ENCODE results near the gene WFDC2.

WFDC2 gene

DNA sequence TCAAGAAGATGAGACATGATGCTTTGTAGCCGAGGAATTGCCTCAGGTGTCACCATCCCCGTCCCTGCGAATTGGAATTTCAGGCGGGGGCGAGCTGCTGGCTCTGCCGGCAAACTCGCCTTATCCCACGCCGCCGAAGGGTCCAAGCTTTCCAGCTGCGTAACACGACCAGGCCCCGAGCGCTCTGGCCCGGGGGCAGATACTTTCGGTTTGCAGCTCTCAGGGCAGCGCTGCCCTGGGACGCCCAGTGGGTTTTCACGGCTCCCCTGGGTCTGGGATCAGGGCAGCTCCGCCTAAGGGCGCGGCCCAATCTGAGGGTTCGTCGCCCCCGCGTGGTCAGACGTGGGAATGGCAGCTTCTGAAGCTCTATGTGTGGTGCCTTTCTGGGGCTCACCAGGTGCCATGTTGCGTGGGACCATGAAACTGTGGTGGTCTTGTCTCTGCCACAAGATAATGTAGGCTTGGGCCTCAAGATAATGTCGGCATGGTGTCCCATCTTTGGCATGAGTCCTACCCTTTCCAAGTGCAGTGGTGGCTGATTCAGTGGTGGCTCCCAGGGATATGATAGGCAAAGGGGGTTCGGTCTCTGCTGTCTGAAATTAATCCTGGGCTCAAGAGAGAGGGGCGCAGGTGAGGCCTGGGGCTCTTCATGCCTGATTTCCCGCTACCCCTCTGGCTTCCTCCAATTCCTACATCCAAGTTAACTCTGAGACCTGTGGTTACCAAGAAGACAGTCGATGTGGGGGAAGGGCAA is 32.6 kb upstream of the WFDC2 start:
- Histone ChIP-seq H3K4me3 (ENCODE audit: low read length) (peak overlapping the region; percentile 42; the same call in 1 of the 2 replicates), H3K27me3 (ENCODE audit: control insufficient read depth, insufficient read depth, low read length) (no peaks in the 10 kb centered on the region), H3K27ac (ENCODE audit: low read length) (no peak overlapping the region), H3K36me3 (ENCODE audit: control insufficient read depth, insufficient read depth, low read length) (no peaks in the 10 kb centered on the region), H3K9me3 (ENCODE audit: control insufficient read depth, insufficient read depth, low read length) (no peaks in the 10 kb centered on the region), H3K4me1 (ENCODE audit: control insufficient read depth, insufficient read depth, low read length) (no peaks in the 10 kb centered on the region)
- no CpG with 5 or more reads among the region's 33 CpGs for WGBS (ENCODE audit: insufficient coverage, insufficient read length)
- DNase-seq (ENCODE audit: low read depth, low spot score) = peak; percentile 72

DNA sequence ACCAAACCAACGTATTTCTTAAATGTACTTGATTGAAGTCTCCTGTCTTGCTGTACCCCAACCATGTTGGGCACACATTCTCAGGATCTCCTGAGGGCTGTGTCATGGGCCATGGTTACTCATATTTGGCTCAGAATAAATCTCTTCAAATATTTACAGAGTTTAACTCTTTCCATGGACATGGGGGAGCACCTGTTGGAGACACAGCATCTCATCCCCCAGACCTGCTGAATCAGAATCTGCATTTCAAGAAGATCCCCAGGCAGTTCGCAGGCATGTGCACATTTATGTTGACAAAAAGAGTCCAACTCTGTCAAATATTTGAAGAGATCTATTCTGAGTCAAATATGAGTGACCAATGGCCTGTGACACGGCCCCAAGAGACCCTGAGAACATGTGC is 29.1 kb upstream of the WFDC2 start:
- Histone ChIP-seq H3K27ac (ENCODE audit: low read length) (no peak overlapping the region), H3K4me1 (ENCODE audit: control insufficient read depth, insufficient read depth, low read length) (no peaks in the 10 kb centered on the region), H3K9me3 (ENCODE audit: control insufficient read depth, insufficient read depth, low read length) (no peaks in the 10 kb centered on the region), H3K36me3 (ENCODE audit: control insufficient read depth, insufficient read depth, low read length) (no peaks in the 10 kb centered on the region), H3K4me3 (ENCODE audit: low read length) (no peak overlapping the region), H3K27me3 (ENCODE audit: control insufficient read depth, insufficient read depth, low read length) (no peaks in the 10 kb centered on the region)
- WGBS (ENCODE audit: insufficient coverage, insufficient read length) = no CpG with 5 or more reads among the region's 3 CpGs
- DNase-seq (ENCODE audit: low read depth, low spot score) = no peak

GRCh38 chr20:45440891-45441685 is 28.5 kb upstream of the WFDC2 start:
- Histone ChIP-seq H3K4me1 (ENCODE audit: control insufficient read depth, insufficient read depth, low read length) (no peaks in the 10 kb centered on the region), H3K27ac (ENCODE audit: low read length) (no peak overlapping the region), H3K27me3 (ENCODE audit: control insufficient read depth, insufficient read depth, low read length) (no peaks in the 10 kb centered on the region), H3K4me3 (ENCODE audit: low read length) (no peak overlapping the region), H3K9me3 (ENCODE audit: control insufficient read depth, insufficient read depth, low read length) (no peaks in the 10 kb centered on the region), H3K36me3 (ENCODE audit: control insufficient read depth, insufficient read depth, low read length) (no peaks in the 10 kb centered on the region)
- no peak for DNase-seq (ENCODE audit: low read depth, low spot score)
- no CpG with 5 or more reads among the region's 5 CpGs for WGBS (ENCODE audit: insufficient coverage, insufficient read length)

DNA sequence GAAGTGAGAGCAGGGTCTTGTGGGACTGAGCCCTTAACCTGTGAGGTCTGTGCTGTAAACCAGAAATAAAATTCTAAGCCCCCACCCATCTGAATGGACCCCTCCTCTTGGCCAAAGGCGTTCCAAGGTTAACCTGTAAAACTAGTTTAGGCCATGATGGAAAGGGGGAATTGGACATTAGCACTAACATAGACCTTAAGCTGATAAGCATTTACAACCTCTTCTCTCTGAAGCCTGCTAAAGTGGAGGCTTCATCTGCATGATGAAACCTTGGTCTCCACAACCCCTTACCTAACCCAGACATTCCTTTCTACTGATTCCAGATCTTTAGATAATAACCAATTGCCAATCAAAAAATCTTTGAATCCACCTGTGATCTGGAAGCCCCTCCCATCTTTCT is 27.8 kb upstream of the WFDC2 start:
- Histone ChIP-seq H3K9me3 (ENCODE audit: control insufficient read depth, insufficient read depth, low read length) (no peaks in the 10 kb centered on the region), H3K4me3 (ENCODE audit: low read length) (no peak overlapping the region), H3K27ac (ENCODE audit: low read length) (no peak overlapping the region), H3K36me3 (ENCODE audit: control insufficient read depth, insufficient read depth, low read length) (no peaks in the 10 kb centered on the region), H3K27me3 (ENCODE audit: control insufficient read depth, insufficient read depth, low read length) (no peaks in the 10 kb centered on the region), H3K4me1 (ENCODE audit: control insufficient read depth, insufficient read depth, low read length) (no peaks in the 10 kb centered on the region)
- no CpG with 5 or more reads among the region's 1 CpG for WGBS (ENCODE audit: insufficient coverage, insufficient read length)
- no peak for DNase-seq (ENCODE audit: low read depth, low spot score)

- no peak overlapping the region for H3K4me3 ChIP-seq (ENCODE audit: low read length)
Observed at GRCh38 chr20:45444050-45444449, 25.5 kb upstream of the WFDC2 start.

GRCh38 chr20:45445805-45446562 is 23.6 kb upstream of the WFDC2 start:
- no peak for DNase-seq (ENCODE audit: low read depth, low spot score)
- no CpG with 5 or more reads among the region's 7 CpGs for WGBS (ENCODE audit: insufficient coverage, insufficient read length)
- Histone ChIP-seq H3K4me1 (ENCODE audit: control insufficient read depth, insufficient read depth, low read length) (no peaks in the 10 kb centered on the region), H3K27me3 (ENCODE audit: control insufficient read depth, insufficient read depth, low read length) (no peaks in the 10 kb centered on the region), H3K27ac (ENCODE audit: low read length) (no peak overlapping the region), H3K36me3 (ENCODE audit: control insufficient read depth, insufficient read depth, low read length) (no peaks in the 10 kb centered on the region), H3K4me3 (ENCODE audit: low read length) (no peak overlapping the region), H3K9me3 (ENCODE audit: control insufficient read depth, insufficient read depth, low read length) (no peaks in the 10 kb centered on the region)

More at GRCh38 chr20:45444050-45444449, 25.5 kb upstream of the WFDC2 start:
- Histone ChIP-seq H3K9me3 (ENCODE audit: control insufficient read depth, insufficient read depth, low read length) (no peaks in the 10 kb centered on the region), H3K27me3 (ENCODE audit: control insufficient read depth, insufficient read depth, low read length) (no peaks in the 10 kb centered on the region), H3K4me1 (ENCODE audit: control insufficient read depth, insufficient read depth, low read length) (no peaks in the 10 kb centered on the region), H3K36me3 (ENCODE audit: control insufficient read depth, insufficient read depth, low read length) (no peaks in the 10 kb centered on the region), H3K27ac (ENCODE audit: low read length) (no peak overlapping the region)
- no peak for DNase-seq (ENCODE audit: low read depth, low spot score)

- DNase-seq (ENCODE audit: low read depth, low spot score) = no peak
- Histone ChIP-seq H3K27ac (ENCODE audit: low read length) (no peak overlapping the region), H3K36me3 (ENCODE audit: control insufficient read depth, insufficient read depth, low read length) (no peaks in the 10 kb centered on the region), H3K4me1 (ENCODE audit: control insufficient read depth, insufficient read depth, low read length) (no peaks in the 10 kb centered on the region), H3K4me3 (ENCODE audit: low read length) (no peak overlapping the region), H3K27me3 (ENCODE audit: control insufficient read depth, insufficient read depth, low read length) (no peaks in the 10 kb centered on the region), H3K9me3 (ENCODE audit: control insufficient read depth, insufficient read depth, low read length) (no peaks in the 10 kb centered on the region)
- WGBS (ENCODE audit: insufficient coverage, insufficient read length) = no CpG with 5 or more reads among the region's 6 CpGs
Observed at GRCh38 chr20:45448270-45448669, 21.3 kb upstream of the WFDC2 start.

GRCh38 chr20:45449528-45449927 is 20.0 kb upstream of the WFDC2 start:
- Histone ChIP-seq H3K4me1 (ENCODE audit: control insufficient read depth, insufficient read depth, low read length) (no peaks in the 10 kb centered on the region), H3K27ac (ENCODE audit: low read length) (no peak overlapping the region), H3K36me3 (ENCODE audit: control insufficient read depth, insufficient read depth, low read length) (no peaks in the 10 kb centered on the region), H3K9me3 (ENCODE audit: control insufficient read depth, insufficient read depth, low read length) (no peaks in the 10 kb centered on the region), H3K27me3 (ENCODE audit: control insufficient read depth, insufficient read depth, low read length) (no peaks in the 10 kb centered on the region), H3K4me3 (ENCODE audit: low read length) (no peak overlapping the region)
- no CpG with 5 or more reads among the region's 3 CpGs for WGBS (ENCODE audit: insufficient coverage, insufficient read length)
- no peak for DNase-seq (ENCODE audit: low read depth, low spot score)

DNA sequence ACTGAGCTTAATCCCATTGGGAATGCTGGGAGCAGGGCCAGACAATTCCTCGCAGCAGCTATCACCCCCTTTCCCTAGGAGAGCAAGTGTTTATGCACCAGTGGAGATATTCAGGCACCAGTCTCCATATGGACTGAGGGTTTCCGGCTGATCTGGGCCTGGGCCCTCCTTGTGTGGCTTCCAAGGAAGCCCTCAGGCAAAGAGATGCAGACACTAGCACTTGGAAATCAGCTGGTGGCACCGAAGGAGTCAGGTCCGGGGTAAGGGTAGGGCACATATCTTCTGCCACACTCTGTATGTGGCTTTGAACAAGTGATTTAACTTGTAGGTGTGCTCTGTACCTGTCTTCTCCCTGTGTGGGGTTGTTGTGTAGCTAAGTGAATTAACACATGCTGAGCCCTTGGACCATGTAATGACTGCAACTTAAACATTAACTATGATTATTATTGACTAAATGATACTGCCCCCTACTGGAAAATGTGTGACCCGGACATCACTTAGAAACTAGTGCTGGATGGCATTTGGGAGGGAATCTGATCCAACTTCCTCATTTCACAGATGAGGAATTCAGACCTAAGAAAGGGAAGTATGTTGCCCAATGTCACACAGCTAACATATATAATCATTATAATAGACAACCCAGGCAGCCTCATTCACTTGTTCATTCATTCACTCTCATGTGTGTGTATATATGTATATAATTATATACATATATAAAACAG is 19.3 kb upstream of the WFDC2 start:
- Histone ChIP-seq H3K4me1 (ENCODE audit: control insufficient read depth, insufficient read depth, low read length) (no peaks in the 10 kb centered on the region), H3K27me3 (ENCODE audit: control insufficient read depth, insufficient read depth, low read length) (no peaks in the 10 kb centered on the region), H3K9me3 (ENCODE audit: control insufficient read depth, insufficient read depth, low read length) (no peaks in the 10 kb centered on the region), H3K36me3 (ENCODE audit: control insufficient read depth, insufficient read depth, low read length) (no peaks in the 10 kb centered on the region), H3K27ac (ENCODE audit: low read length) (no peak overlapping the region), H3K4me3 (ENCODE audit: low read length) (no peak overlapping the region)
- no peak for DNase-seq (ENCODE audit: low read depth, low spot score)
- no CpG with 5 or more reads among the region's 5 CpGs for WGBS (ENCODE audit: insufficient coverage, insufficient read length)

DNA sequence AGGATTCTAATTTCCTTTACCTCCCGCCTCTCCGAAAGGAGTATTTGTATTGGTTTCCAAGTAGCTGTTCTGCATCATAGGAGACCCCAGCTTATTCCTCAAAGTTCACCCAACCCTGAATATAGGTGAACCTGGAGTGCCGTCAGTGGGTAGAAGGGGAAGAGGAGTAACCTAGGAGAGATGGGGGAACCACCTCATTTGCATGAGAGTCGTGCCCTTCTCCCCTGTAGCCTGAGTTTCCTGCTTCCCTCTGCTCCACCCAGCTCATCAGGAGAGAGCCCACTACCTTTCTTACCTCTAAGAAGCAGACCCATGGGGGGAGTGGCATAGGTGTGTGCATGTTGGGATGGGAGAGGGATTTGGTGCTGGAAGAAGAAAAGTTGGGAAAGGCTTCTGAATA is 17.3 kb upstream of the WFDC2 start:
- Histone ChIP-seq H3K9me3 (ENCODE audit: control insufficient read depth, insufficient read depth, low read length) (no peaks in the 10 kb centered on the region), H3K4me3 (ENCODE audit: low read length) (no peak overlapping the region)
- no CpG with 5 or more reads among the region's 4 CpGs for WGBS (ENCODE audit: insufficient coverage, insufficient read length)

More for the DNA sequence above, 17.3 kb upstream of the WFDC2 start:
- no peak overlapping the region for H3K27ac ChIP-seq (ENCODE audit: low read length)
- H3K36me3 ChIP-seq (ENCODE audit: control insufficient read depth, insufficient read depth, low read length) = no peaks in the 10 kb centered on the region
- DNase-seq (ENCODE audit: low read depth, low spot score) = no peak
- no peaks in the 10 kb centered on the region for H3K4me1 ChIP-seq (ENCODE audit: control insufficient read depth, insufficient read depth, low read length)
- no peaks in the 10 kb centered on the region for H3K27me3 ChIP-seq (ENCODE audit: control insufficient read depth, insufficient read depth, low read length)

Measured in iPS DF 6.9 (cell line).